Measurements from ENCODE around the gene MYMX. TPM values are rescaled to one million over a fixed set of nuclear protein-coding genes. Genes with fewer than 3 reads are reported as not detected.

MYMX gene
- total and polyA plus RNA-seq, 2 of the 13 experiments (the other 11 are each of a cell fraction or from before 2014, with no cell fraction given) = not detected

DNA sequence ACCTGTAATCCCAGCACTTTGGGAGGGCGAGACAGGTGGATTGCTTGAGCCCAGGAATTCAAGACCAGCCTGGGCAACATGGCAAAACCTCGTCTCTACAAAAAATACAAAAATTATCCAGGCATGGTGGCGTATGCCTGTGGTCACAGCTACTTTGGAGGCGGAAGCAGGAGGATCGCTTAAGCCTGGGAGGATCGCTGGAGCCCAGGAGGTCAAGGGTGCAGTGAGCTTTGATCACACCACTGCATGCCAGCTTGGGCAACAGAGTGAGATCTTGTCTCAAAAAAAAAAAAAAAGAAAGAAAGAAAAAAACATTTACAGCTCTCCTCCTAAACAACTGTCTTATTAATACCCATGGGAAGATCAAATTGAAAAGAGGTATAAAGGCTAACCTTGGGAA lies 8.8 kb upstream of the MYMX start (continued):
- TF ChIP-seq ZNF468 (CRISPR knock-in tag; IDR thresholded peaks at IDR 0.05) (no peak), ZNF317 (CRISPR knock-in tag; IDR thresholded peaks at IDR 0.05) (no peak), KMT2A (CRISPR knock-in tag; IDR thresholded peaks at IDR 0.05) (no peak), TEAD3 (CRISPR knock-in tag; optimal IDR thresholded peaks at IDR 0.05; ENCODE audit: borderline replicate concordance) (peak; percentile 47), ELF1 (CRISPR knock-in tag; IDR thresholded peaks at IDR 0.05) (peak; percentile 61; the same call in 1 of the 2 replicates), ZNF558 (CRISPR knock-in tag; IDR thresholded peaks at IDR 0.05; ENCODE audit: borderline replicate concordance) (no peak), ZFP37 (CRISPR knock-in tag; IDR thresholded peaks at IDR 0.05; ENCODE audit: borderline replicate concordance) (no peak), GATA4 (IDR thresholded peaks at IDR 0.05; ENCODE audit: borderline replicate concordance, low read depth) (no peak), SP5 (CRISPR knock-in tag; IDR thresholded peaks at IDR 0.05; ENCODE audit: borderline replicate concordance, low read depth) (0 out of 2 replicates have a peak, but pooled peaks have one; percentile 27), SOX6 (IDR thresholded peaks at IDR 0.05) (no peak), SOX6 (CRISPR knock-in tag; IDR thresholded peaks at IDR 0.05) (peak; percentile 30; the same call in 1 of the 2 replicates), HMG20A (CRISPR knock-in tag; IDR thresholded peaks at IDR 0.05; ENCODE audit: borderline replicate concordance) (0 out of 2 replicates have a peak, but pooled peaks have one; percentile 42), DR1 (CRISPR knock-in tag; IDR thresholded peaks at IDR 0.05) (no peak), MYNN (CRISPR knock-in tag; IDR thresholded peaks at IDR 0.05; ENCODE audit: low read depth) (no peak), KAT8 (CRISPR knock-in tag; IDR thresholded peaks at IDR 0.05) (0 out of 2 replicates have a peak, but pooled peaks have one; percentile 19)
- TF ChIP-seq, protein P1, sequence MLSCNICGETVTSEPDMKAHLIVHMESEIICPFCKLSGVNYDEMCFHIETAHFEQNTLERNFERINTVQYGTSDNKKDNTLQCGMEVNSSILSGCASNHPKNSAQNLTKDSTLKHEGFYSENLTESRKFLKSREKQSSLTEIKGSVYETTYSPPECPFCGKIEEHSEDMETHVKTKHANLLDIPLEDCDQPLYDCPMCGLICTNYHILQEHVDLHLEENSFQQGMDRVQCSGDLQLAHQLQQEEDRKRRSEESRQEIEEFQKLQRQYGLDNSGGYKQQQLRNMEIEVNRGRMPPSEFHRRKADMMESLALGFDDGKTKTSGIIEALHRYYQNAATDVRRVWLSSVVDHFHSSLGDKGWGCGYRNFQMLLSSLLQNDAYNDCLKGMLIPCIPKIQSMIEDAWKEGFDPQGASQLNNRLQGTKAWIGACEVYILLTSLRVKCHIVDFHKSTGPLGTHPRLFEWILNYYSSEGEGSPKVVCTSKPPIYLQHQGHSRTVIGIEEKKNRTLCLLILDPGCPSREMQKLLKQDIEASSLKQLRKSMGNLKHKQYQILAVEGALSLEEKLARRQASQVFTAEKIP (CRISPR knock-in tag; IDR thresholded peaks at IDR 0.05; ENCODE audit: borderline replicate concordance) = no peak
- TF ChIP-seq, protein P2, sequence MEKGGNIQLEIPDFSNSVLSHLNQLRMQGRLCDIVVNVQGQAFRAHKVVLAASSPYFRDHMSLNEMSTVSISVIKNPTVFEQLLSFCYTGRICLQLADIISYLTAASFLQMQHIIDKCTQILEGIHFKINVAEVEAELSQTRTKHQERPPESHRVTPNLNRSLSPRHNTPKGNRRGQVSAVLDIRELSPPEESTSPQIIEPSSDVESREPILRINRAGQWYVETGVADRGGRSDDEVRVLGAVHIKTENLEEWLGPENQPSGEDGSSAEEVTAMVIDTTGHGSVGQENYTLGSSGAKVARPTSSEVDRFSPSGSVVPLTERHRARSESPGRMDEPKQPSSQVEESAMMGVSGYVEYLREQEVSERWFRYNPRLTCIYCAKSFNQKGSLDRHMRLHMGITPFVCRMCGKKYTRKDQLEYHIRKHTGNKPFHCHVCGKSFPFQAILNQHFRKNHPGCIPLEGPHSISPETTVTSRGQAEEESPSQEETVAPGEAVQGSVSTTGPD (CRISPR knock-in tag; IDR thresholded peaks at IDR 0.05) = no peak
- TF ChIP-seq, protein P3, sequence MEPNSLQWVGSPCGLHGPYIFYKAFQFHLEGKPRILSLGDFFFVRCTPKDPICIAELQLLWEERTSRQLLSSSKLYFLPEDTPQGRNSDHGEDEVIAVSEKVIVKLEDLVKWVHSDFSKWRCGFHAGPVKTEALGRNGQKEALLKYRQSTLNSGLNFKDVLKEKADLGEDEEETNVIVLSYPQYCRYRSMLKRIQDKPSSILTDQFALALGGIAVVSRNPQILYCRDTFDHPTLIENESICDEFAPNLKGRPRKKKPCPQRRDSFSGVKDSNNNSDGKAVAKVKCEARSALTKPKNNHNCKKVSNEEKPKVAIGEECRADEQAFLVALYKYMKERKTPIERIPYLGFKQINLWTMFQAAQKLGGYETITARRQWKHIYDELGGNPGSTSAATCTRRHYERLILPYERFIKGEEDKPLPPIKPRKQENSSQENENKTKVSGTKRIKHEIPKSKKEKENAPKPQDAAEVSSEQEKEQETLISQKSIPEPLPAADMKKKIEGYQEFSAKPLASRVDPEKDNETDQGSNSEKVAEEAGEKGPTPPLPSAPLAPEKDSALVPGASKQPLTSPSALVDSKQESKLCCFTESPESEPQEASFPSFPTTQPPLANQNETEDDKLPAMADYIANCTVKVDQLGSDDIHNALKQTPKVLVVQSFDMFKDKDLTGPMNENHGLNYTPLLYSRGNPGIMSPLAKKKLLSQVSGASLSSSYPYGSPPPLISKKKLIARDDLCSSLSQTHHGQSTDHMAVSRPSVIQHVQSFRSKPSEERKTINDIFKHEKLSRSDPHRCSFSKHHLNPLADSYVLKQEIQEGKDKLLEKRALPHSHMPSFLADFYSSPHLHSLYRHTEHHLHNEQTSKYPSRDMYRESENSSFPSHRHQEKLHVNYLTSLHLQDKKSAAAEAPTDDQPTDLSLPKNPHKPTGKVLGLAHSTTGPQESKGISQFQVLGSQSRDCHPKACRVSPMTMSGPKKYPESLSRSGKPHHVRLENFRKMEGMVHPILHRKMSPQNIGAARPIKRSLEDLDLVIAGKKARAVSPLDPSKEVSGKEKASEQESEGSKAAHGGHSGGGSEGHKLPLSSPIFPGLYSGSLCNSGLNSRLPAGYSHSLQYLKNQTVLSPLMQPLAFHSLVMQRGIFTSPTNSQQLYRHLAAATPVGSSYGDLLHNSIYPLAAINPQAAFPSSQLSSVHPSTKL (CRISPR knock-in tag; IDR thresholded peaks at IDR 0.05) = peak; percentile 55
- TF ChIP-seq, protein P4, sequence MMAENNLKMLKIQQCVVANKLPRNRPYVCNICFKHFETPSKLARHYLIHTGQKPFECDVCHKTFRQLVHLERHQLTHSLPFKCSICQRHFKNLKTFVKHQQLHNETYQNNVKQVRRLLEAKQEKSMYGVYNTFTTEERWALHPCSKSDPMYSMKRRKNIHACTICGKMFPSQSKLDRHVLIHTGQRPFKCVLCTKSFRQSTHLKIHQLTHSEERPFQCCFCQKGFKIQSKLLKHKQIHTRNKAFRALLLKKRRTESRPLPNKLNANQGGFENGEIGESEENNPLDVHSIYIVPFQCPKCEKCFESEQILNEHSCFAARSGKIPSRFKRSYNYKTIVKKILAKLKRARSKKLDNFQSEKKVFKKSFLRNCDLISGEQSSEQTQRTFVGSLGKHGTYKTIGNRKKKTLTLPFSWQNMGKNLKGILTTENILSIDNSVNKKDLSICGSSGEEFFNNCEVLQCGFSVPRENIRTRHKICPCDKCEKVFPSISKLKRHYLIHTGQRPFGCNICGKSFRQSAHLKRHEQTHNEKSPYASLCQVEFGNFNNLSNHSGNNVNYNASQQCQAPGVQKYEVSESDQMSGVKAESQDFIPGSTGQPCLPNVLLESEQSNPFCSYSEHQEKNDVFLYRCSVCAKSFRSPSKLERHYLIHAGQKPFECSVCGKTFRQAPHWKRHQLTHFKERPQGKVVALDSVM (CRISPR knock-in tag; IDR thresholded peaks at IDR 0.05) = peak; percentile 90
